HepG2 (cell line): ENCODE data around the gene CEP128. TPM values are rescaled to one million over a fixed set of nuclear protein-coding genes. Genes with fewer than 3 reads are reported as not detected.

Experiments
- ATAC-seq: fragments of 200-7000 bp; cut with Tn5 transposase; 3 replicates; pipeline ENCODE4 v1.9.1; 2020; ENCODE audit warnings: mild to moderate bottlenecking, moderate library complexity
- BruUV-seq: library from RNA; stranded (reverse); fragments of 400-500 nt; replicated peaks from 2 replicates; lab custom pipeline; 2021; lab: Mats Ljungman, UMichigan
- CTCF ChIA-PET: fragments of 300-600 bp; formaldehyde crosslinking; extraction: SDS; loops from one replicate; lab custom pipeline; 2021; ENCODE audit warnings: low total read pairs, inconsistent platforms, low intra/inter-chr PET ratio; lab: Yijun Ruan, JAX
- POLR2A ChIA-PET: fragments of 350-600 bp; sonication (Branson Sonifier 250); formaldehyde crosslinking; loops from one replicate; lab custom pipeline; 2020; ENCODE audit warnings: antibody characterized with exemption, inconsistent platforms; lab: Yijun Ruan, JAX
- DNase-seq: peaks from one replicate; pipeline ENCODE4 v3.0.0-alpha.2; 2015; ENCODE audit warnings: low spot score
- FAIRE-seq: peaks from 3 replicates; lab custom pipeline; 2011; peaks lifted over from hg19 to GRCh38; lab: Jason Lieb, UNC
- H2AFZ ChIP-seq: one replicate; pipeline ENCODE4 v1.6.1; 2011; ENCODE audit warnings: low read length, inconsistent platforms
- H3K27ac ChIP-seq: fragments of 300-600 bp; 3 replicates; pipeline ENCODE4 v1.8.0; 2011; ENCODE audit warnings: mixed run types, mild to moderate bottlenecking, mixed read lengths, low read length, inconsistent platforms; ENCODE audit not compliant: insufficient read depth; ENCODE audit errors: extremely low read length
- H3K27me3 ChIP-seq, 2 experiments: fragments of 200-600 bp in 1 of 2; 2 replicates in 1 of 2; 3 replicates in 1 of 2; pipeline versions ENCODE4 v1.6.0 to v1.8.0; 2011; ENCODE audit warnings: low read length in 2 of 2, mild to moderate bottlenecking in 2 of 2, moderate library complexity in 2 of 2, inconsistent platforms in 1 of 2; ENCODE audit not compliant: insufficient read depth in 2 of 2, control insufficient read depth in 1 of 2
- H3K36me3 ChIP-seq, 2 experiments: fragments of 200-600 bp in 1 of 2; replicated peaks in 1 of 2; 2 replicates in 1 of 2; 3 replicates in 1 of 2; pipeline versions ENCODE4 v1.5.1 to v1.8.0; 2011; ENCODE audit warnings: low read length in 2 of 2, inconsistent platforms in 1 of 2; ENCODE audit not compliant: insufficient read depth in 2 of 2, control insufficient read depth in 1 of 2
- H3K4me1 ChIP-seq: 2 replicates; pipeline ENCODE4 v1.5.1; 2012; ENCODE audit warnings: low read length, inconsistent platforms; ENCODE audit not compliant: insufficient read depth
- H3K4me2 ChIP-seq: 2 replicates; pipeline ENCODE4 v1.6.0; 2011; ENCODE audit warnings: low read depth, low read length, inconsistent platforms
- H3K4me3 ChIP-seq, 3 experiments: fragments of 200-600 bp in 1 of 3; sonication (generic), shearing (Covaris generic) in 1 of 3; replicated peaks in 1 of 3; 2 replicates each; pipeline ENCODE4 v1.5.1; 2011 to 2016; ENCODE audit warnings: low read length in 3 of 3, inconsistent platforms in 2 of 3, low read depth in 2 of 3, mild to moderate bottlenecking in 2 of 3, control low read depth in 1 of 3, mixed read lengths in 1 of 3; ENCODE audit not compliant: insufficient read depth in 1 of 3
- H3K79me2 ChIP-seq: one replicate; pipeline ENCODE4 v1.6.1; 2011; ENCODE audit warnings: low read length, inconsistent platforms; ENCODE audit not compliant: insufficient read depth
- H3K9ac ChIP-seq: 2 replicates; pipeline ENCODE4 v1.6.0; 2011; ENCODE audit warnings: mild to moderate bottlenecking, low read depth, low read length, inconsistent platforms; ENCODE audit not compliant: insufficient read depth
- H3K9me3 ChIP-seq: 2 replicates; pipeline ENCODE4 v1.5.1; 2012; ENCODE audit warnings: mild to moderate bottlenecking, low read length
- H4K20me1 ChIP-seq: 2 replicates; pipeline ENCODE4 v1.6.0; 2011; ENCODE audit warnings: inconsistent platforms, mild to moderate bottlenecking, low read length, moderate library complexity; ENCODE audit not compliant: insufficient read depth
- ARNTL ChIP-seq: sonication (generic); formaldehyde crosslinking; IDR thresholded peaks from 2 replicates; pipeline ENCODE4 v1.4.0; 2020; ENCODE audit warnings: mild to moderate bottlenecking, missing genetic modification reagents
- CAMTA2 ChIP-seq: sonication (generic); formaldehyde crosslinking; IDR thresholded peaks from 2 replicates; pipeline ENCODE4 v1.4.0; 2020; ENCODE audit warnings: mild to moderate bottlenecking, missing genetic modification reagents, borderline replicate concordance
- HMGA1 ChIP-seq: sonication (generic); formaldehyde crosslinking; conservative IDR thresholded peaks from 2 replicates; pipeline ENCODE4 v1.4.0; 2020; ENCODE audit warnings: missing genetic modification reagents
- HNRNPH1 ChIP-seq: fragments of 200-400 bp; formaldehyde crosslinking; optimal IDR thresholded peaks from 2 replicates; pipeline ENCODE3; 2017; ENCODE audit warnings: mild to moderate bottlenecking, low read depth, low read length
- MBD4 ChIP-seq: IDR thresholded peaks from 2 replicates; pipeline ENCODE4 v1.6.1; 2012; ENCODE audit warnings: low read length, inconsistent platforms, borderline replicate concordance
- NFE2L2 ChIP-seq: fragments of 150-350 bp; IDR thresholded peaks from 2 replicates; pipeline ENCODE4 v1.6.1; 2014; ENCODE audit warnings: low read length
- ZNF446 ChIP-seq: sonication (generic); formaldehyde crosslinking; IDR thresholded peaks from 2 replicates; pipeline ENCODE4 v1.5.0; 2020; ENCODE audit warnings: mild to moderate bottlenecking, missing genetic modification reagents
- ZNF496 ChIP-seq: sonication (generic); formaldehyde crosslinking; IDR thresholded peaks from 2 replicates; pipeline ENCODE4 v1.8.1; 2023; ENCODE audit warnings: mild to moderate bottlenecking, moderate library complexity, missing genetic modification reagents; ENCODE audit not compliant: insufficient replicate concordance
- WGBS: methylation state at CpG from one replicate; pipeline ENCODE4 v1.1.6; 2017; ENCODE audit warnings: low lambda C conversion rate; 5-methylcytosine and 5-hydroxymethylcytosine counted together
- in situ Hi-C: cut with HindIII; loops from 2 replicates; pipeline ENCODE4 v1.10.0; 2017; ENCODE audit warnings: low pct_unique_long_range_greater_than_20kb; ENCODE audit not compliant: extremely low pct_ligation_motif_present
- intact Hi-C: fragments of 100-400 bp; cut with micrococcal nuclease; formaldehyde crosslinking; loops from one replicate; pipeline ENCODE4 v1.10.0; 2022; ENCODE audit not compliant: unreplicated experiment
- polyA plus RNA-seq, 8 experiments: library from polyadenylated mRNA; depleted of rRNA in 3 of 8; stranded (reverse) in 7 of 8; unstranded in 1 of 8; fragments of >200 nt; fragmentation: Illumina TruSeq in 4 of 8; extraction: Trizol in 4 of 8; gene quantifications; 2 replicates each; pipeline versions ENCODE4 v1.2.1 to v1.2.3, GENCODE V29; 2011 to 2016; ENCODE audit warnings: low read depth in 4 of 8, missing spikeins in 1 of 8, mixed read lengths in 1 of 8; ENCODE audit not compliant: insufficient read depth in 1 of 8
- total RNA-seq, 5 experiments: library from RNA; depleted of rRNA; stranded (reverse); fragments of >200 nt; fragmentation: Illumina TruSeq; extraction: Trizol; gene quantifications; 2 replicates each; pipeline ENCODE4 v1.2.3, GENCODE V29; 2016; ENCODE audit warnings: low read depth in 1 of 5
- TF ChIP-seq, protein P1 (sequence below): sonication (generic); formaldehyde crosslinking; IDR thresholded peaks from 2 replicates; pipeline ENCODE4 v1.5.0; 2020; ENCODE audit warnings: mild to moderate bottlenecking, low read depth, missing genetic modification reagents, borderline replicate concordance
- TF ChIP-seq, protein P2 (sequence below): sonication (generic); formaldehyde crosslinking; IDR thresholded peaks from 2 replicates; pipeline ENCODE4 v1.5.1; 2020; ENCODE audit warnings: missing genetic modification reagents, mild to moderate bottlenecking, borderline replicate concordance

CEP128 gene
- total and polyA plus RNA-seq, 2 of the 13 experiments (the other 11 are each of a cell fraction or from before 2014, with no cell fraction given): 1.3 to 7.5 TPM

DNA sequence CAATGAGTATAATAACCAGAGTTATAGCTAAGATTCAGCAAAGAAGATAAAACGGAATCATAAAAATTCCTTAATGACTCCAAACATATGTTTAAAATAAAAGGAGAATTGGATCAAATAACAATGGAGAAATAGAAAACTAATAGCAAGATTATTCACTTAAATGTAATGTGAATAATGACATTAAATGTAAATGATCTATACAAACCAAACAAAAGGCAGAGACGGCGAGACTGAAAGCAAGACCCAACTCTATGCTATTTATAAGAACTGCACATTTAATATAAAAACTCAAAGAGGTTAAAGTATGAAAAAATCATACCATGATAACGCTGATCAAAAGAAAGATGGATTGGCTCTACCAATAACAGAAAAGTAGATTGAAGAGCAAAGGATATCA, 10.0 kb upstream of the CEP128 start:
- Histone ChIP-seq H3K4me3 (no peak overlapping the region), H2AFZ (no peak overlapping the region), H3K27ac (no peak overlapping the region), H4K20me1 (no peaks in the 10 kb centered on the region), H3K79me2 (no peaks in the 10 kb centered on the region), H3K27me3 (peaks cover 3 to 14% of the 10 kb centered on the region in 2 experiments; a peak in 3 of 5 replicates), H3K9ac (no peak overlapping the region)
- ATAC-seq (no peak), DNase-seq (no peak)
- POLR2A ChIA-PET: no interaction called here
- intact Hi-C loops: no loop called here
- 5% methylated on average over 4 of the region's 4 CpGs for WGBS
- TF ChIP-seq ZNF496: no peak
- TF ChIP-seq CAMTA2: no peak
- TF ChIP-seq, protein P1, sequence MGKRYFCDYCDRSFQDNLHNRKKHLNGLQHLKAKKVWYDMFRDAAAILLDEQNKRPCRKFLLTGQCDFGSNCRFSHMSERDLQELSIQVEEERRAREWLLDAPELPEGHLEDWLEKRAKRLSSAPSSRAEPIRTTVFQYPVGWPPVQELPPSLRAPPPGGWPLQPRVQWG: no peak
- no peak for TF ChIP-seq NFE2L2
- TF ChIP-seq MBD4: no peak
- no peak for TF ChIP-seq ZNF446 (CRISPR knock-in tag)
- TF ChIP-seq, protein P2, sequence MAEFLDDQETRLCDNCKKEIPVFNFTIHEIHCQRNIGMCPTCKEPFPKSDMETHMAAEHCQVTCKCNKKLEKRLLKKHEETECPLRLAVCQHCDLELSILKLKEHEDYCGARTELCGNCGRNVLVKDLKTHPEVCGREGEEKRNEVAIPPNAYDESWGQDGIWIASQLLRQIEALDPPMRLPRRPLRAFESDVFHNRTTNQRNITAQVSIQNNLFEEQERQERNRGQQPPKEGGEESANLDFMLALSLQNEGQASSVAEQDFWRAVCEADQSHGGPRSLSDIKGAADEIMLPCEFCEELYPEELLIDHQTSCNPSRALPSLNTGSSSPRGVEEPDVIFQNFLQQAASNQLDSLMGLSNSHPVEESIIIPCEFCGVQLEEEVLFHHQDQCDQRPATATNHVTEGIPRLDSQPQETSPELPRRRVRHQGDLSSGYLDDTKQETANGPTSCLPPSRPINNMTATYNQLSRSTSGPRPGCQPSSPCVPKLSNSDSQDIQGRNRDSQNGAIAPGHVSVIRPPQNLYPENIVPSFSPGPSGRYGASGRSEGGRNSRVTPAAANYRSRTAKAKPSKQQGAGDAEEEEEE (CRISPR knock-in tag): no peak
- no peak for TF ChIP-seq ARNTL
- no peak for TF ChIP-seq HNRNPH1
- no peak for TF ChIP-seq HMGA1 (CRISPR knock-in tag)
- TF ChIP-seq, all 625 proteins: peak for 0
- CTCF ChIA-PET: no interaction called here
- Histone ChIP-seq H3K36me3 (no peaks in the 10 kb centered on the region), H3K4me2 (no peak overlapping the region), H3K9me3 (no peaks in the 10 kb centered on the region), H3K4me1 (peaks cover 10% of the 10 kb centered on the region)
- no peak for FAIRE-seq
- no TSS peak for BruUV-seq
- in situ Hi-C loops: no loop called here
